ENCODE data around the gene THRA. TPM values are rescaled to one million over a fixed set of nuclear protein-coding genes. Genes with fewer than 3 reads are reported as not detected.

THRA gene
- total and polyA plus RNA-seq, 2 of the 8 experiments (the other 6 are each of a cell fraction or from before 2014, with no cell fraction given): 6.4 to 10.2 TPM

- TF ChIP-seq CHD7 (IDR thresholded peaks at IDR 0.05; ENCODE audit: insufficient replicate concordance, low read length): no peak
Measured at GRCh38 chr17:40058186-40058784, 4.5 kb upstream of the THRA start (continued).

Data from H1 (cell line).